Fibroblast of skin of left biceps (primary cell): ENCODE results near the gene ATL1.
"Not testable (repeated sequence)": the region's sequence is repeated elsewhere in the genome, so short reads cannot be mapped to it uniquely, and the experiment has no call there.

Source experiments
- DNase-seq, 2 experiments: peaks; one replicate each; pipeline ENCODE4 v3.0.0-alpha.2; 2013; ENCODE audit warnings: low read depth in 2 of 2

ATL1 gene

DNA sequence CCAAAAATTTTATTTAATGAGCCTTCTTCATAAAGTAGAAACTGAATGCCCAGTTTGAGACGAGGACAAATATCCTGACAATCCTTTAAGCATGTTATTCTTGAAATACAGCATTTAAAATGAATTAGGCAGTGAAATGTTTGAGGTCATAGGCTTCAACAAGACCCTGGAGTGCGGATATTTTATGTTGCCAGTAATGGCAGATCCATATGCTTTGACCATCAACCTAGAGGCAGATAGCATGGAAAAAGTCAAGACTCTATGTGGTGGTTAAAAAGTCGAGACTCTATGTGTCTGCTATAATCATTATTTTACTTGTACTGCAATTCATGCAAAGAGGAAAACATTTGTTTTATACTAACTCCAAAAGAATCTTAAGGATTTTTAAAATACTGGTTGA, 25.5 kb upstream of the ATL1 start:
- DNase-seq = no peak

DNA sequence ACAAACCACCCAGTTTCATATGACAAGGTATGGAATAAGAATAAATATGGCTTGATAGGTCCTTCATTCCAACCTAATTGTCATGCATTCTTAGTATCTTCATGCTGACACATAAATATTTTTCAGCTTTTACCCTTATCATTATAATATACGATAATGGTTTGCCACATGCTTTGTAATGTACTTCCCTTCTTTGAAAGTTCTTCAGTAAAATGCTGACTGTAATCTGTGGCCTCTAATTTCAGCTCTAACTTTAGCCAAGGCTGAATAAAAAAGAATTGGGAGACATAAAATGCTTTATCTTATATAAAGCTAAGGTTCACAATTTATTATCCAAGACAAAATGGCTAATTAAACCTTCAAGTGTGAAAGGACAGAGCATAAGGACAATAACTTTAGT, 24.9 kb upstream of the ATL1 start:
- DNase-seq = no peak

DNA sequence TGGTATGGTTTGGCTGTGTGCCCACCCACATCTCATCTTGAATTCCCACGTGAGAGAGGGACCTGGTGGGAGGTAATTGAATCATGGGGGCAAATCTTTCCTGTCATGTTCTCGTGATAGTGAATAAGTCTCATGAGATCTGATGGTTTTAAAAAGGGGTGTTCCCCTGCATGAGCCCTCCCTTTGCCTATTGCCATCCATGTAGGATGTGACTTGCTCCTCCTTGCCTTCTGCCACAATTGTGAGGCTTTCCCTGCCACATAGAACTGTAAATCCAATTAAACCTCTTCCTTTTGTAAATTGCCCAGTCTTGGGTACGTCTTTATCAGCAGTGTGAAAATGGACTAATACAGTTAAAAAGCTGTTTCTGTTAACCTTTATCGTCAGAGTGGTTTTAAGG, 21.9 kb upstream of the ATL1 start:
- not testable (repeated sequence) for DNase-seq

DNA sequence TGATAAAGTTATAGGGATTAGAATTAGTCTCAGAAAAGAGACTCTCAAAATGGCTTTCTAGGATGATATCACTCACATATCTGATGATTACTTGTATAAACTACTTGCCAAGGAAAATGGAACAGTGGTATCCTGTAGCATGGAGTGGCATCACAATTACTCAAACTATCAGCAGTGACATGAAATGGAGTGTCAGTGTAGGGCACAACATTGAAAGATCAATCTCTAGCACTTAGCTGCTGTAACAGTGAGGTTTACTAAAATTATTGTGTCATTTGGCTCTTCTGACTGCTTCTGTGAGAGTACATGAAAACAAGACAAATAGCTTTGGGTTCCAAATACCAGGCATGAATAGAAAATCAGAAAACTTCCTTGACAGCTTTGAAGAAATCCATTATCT, 20.9 kb upstream of the ATL1 start:
- no peak for DNase-seq

DNA sequence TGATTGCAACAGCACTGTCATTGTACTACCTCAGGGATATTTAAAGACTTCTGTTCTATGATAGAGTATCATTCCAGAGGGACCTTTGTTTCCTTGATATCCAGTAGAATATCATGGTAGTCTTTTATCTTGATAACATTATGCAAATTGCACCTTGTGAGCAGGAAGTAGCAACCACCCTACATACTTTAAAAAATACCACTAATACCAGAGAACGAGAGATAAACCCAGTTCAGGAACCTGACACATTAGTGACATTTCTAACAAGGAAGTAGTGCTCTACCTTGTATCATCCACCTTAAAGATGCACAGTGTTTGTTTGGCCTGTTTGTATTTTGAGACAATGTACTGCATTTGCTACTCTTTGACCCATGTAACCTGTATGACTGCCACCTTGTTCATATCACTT, 18.8 kb upstream of the ATL1 start:
- DNase-seq = no peak

DNA sequence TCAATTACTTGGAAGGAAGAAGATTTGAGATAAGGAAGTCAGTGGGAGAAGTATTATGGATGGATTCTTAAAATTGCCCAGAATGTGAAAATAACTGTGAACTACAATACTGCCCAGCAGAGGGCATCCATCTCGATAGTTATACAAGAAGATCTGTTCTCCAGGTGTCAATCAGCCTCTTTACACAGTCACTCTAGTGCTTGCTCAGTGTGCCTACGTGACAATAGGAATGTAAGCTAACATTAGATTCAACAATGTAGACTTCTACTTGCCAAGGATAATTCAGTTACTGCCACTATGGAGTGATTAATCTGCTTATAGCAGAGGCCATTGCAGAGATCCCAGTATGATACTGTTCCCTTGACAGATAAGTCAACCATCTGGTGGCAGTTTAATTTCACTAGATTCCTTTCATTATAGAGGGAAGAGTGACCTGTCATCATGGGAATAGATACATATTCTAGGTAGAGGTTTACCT, 17.0 kb upstream of the ATL1 start:
- DNase-seq = no peak

DNA sequence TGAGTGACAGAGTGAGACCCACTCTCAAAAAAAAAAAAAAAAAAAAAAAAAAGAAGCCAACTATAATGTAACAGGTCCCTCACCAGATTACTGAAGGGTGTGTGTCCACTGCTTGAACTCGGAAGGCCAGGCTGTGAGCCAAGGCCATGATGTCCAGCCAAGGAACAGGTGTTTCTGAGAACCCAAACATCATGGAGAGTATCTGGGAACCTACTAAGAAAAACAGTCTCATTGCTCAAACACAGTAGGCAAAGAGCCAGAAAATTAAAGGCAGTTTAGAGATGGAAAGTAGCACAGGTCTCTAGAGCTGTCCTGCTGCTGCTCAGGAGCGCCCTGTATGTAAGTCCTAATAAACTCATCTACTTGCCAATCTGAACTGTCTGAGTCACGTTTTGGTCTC, 15.0 kb upstream of the ATL1 start:
- no peak for DNase-seq

DNA sequence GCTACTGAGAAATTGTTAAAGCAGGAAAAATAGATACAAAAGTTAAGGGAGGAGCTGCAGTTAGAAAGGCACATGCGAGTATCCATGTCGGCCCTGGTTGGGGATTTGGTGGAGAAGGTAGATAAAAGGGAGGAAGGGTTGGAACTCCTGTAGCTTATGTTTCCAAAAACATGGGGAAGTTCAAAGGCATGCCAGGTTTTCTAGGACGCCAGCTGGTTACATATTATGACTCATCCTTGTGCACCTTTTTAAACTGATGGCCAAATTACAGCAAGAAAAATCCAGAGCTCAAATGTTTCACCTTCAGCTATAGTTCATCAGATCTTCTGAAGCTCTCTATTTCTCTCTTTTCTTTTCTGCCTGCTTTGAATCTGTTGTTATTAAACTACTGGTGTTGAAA, 14.3 kb upstream of the ATL1 start:
- no peak for DNase-seq

DNA sequence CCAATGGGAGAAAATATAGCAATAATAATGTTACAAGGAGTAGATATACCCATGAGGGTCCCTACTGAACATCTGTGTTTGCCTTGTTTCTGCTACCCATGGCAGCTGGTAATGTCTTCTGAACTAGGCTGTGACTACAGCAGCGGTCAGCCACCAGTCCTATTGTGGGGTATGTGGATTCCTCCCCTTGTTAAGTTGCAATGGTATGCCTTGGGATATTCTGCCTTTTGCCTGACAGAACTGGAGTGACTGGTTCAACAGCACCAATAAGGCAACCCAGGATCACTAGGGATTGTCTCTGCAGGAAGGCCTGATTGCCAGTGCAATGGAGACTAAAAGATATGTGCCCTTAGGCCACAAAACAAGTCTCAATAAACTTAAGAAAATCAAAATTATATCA, 9.7 kb upstream of the ATL1 start:
- DNase-seq = no peak

DNA sequence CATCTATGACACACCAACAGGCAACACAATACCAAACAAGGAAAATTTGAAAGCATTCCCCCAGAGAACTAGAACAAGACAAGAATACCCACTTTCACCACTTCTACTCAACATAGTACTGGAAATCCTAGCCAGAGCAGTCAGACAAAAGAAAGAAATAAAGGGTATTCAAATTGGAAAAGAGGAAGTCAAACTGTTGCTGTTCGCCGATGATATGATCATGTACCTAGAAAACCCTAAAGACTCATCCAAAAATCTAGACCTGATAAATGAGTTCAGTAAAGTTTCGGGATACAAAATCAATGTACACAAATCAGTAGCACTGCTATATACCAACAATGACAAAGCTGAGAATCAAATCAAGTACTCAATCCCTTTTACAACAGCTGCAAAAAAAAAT, 8.1 kb upstream of the ATL1 start:
- no peak for DNase-seq

DNA sequence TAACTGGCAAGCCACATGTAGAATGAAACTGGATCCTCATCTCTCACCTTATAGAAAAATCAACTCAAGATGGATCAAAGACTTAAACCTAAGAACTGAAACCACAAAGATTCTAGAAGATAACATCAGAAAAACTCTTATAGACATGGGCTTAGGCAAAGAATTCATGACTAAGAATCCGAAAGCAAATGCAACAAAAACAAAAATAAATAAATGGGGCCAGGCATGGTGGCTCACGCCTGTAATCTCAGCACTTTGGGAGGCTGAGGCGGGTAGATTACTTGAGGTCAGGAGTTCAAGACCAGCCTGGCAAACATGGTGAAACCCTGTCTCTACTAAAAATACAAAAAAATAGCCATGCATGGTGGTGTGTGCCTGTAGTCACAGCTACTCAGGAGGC, 7.1 kb upstream of the ATL1 start:
- DNase-seq = not testable (repeated sequence)

DNA sequence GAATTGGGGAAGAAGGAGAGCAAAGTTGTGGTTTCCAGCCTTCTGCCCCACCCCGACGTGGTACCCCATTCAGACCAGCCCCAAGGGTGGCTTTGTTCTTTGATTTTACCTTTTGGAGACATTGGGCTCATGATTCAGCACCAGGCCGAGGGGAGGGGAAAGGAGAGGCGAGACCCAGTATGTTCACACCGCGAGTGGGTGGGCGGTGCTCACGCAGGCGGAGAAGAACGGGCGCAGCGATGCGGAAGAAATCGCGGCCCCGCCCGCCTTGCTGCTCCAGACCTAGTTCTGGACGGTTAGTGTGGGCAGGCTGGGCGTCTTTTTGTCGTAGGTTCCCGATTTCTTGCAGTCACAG, 963 bp downstream of the ATL1 start:
- DNase-seq = peak; percentile 3 to 8

DNA sequence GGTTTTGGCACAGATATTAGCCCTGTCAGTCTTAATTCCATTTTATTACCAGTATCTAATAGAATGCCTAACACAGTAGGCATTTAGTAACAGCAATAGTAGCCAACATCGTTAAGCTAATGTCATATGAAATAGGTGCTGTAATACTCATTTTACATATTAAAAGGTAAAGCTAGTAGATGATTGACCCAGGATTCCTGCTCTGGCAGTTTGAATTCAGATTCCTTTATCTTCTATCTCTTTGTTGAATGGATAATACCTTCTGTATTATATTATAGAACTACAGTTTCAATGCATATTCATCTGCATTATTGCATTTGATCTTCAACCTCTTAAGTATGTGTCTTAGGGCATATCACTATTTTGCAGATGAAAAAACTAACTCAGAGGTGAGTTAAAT, 2.9 kb downstream of the ATL1 start:
- DNase-seq = no peak

DNA sequence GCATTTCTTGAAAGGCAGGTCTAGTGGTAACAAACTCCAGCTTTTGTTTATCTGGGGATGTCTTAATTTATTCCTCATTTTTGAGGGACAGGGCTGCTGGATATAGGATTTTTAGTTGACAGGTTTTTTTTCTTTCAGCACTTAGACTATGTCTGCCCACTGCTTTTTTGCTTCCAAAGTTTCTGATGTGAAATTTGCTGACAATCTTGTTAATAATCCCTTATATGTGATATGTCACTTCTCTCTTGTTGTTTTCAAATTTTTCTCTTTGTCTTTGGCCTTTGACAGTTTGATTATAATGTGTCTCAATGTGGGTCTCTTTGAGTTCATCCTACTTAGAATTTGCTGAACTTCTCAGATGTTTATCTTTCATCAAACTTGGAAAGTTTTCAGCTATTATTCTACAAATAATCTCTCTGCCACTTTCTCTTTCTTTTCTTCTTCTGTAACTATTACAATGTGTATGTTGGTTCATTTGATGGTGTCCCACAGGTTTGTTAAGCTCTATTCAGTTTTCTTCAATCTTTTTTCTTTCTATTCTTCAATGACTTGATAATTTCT, 9.8 kb downstream of the ATL1 start:
- no peak for DNase-seq

DNA sequence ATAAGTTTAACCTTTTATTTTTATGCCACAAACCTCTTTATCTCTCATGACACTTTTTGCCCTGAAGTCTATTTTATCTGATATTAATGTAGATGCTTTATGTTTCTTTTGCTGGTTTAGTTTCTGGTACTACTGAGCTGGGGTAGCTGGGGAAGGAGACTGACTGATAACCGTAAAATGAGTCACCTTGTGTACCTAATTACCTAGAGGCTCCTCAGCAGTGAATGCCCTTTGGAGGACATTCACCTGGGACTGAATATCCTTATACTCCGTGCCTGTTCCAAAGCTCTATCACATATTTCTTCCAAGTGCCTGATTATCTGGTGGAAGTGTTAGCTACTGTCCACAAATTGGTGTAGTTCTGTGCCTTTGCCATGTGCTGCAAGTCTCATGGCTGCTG, 13.9 kb downstream of the ATL1 start:
- no peak for DNase-seq

DNA sequence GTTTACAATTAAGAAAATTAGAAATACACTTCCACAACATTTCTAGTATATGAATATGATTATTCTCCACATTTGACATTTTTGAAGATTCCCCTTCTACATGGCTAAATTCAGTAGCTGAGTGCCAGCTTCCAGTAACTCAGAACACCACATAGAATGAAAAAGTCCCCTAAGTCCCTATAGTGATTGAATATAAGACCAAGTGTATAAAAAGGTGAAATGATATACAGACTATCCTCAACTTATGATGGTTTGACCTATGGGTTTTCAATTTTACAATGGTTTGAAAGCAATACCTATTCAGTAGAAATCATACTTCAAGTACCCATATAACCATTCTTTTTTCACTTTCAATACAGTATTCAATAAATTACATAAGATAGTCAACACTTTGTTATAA, 15.8 kb downstream of the ATL1 start:
- no peak for DNase-seq

DNA sequence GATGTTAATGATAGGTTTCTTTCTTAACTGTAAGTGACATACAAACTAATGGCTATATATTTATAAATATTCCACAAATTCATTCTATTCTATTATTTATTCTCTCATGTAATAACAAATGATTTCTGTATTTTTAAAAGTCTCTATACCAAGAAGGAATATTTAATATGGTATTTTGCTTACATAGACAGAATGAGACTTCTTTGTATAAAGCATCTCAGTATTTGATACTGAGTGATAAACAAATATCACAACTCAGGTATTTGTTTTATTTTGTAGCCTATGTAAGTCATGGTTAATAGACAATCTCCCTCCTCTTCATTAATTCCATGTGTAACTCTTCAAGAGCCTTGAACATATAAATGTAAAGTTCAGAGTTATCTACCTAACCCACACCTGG, 18.0 kb downstream of the ATL1 start:
- no peak for DNase-seq

DNA sequence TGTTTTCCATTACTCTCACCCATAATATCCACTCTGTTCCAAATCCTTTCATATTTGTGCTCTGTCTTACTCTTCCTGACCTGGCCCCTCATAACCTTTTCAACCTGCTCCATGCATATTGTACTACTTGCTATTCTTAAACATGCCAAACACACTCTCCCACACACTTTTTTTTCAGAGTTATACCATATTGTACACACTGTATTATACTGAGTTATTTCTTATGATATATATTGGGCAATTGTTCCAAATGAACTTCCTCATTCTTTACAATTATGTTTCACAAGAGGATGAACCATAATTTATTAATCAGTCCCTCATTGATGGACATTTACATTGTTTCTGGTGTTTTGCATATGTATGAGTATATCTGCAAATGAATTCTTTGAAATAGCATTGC, 18.5 kb downstream of the ATL1 start:
- no peak for DNase-seq

DNA sequence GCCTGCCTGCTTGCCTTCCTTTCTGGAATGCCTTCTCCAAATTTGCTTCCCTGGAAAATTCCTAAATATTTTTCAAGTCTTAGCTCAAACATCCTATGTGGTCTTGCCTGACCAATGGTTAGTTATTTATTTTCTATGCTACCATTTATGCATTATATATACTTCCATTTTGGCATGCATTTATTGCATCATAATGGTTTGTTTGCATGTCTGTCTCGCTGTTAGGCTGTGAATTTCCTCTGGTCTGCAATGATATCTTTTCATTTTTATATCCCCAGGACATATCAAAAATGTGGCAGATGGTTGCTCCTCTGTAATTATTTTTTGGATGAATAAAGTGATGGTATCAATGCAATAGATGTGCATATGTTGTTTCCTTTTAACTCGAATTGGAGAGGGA, 30.5 kb downstream of the ATL1 start:
- no peak for DNase-seq

DNA sequence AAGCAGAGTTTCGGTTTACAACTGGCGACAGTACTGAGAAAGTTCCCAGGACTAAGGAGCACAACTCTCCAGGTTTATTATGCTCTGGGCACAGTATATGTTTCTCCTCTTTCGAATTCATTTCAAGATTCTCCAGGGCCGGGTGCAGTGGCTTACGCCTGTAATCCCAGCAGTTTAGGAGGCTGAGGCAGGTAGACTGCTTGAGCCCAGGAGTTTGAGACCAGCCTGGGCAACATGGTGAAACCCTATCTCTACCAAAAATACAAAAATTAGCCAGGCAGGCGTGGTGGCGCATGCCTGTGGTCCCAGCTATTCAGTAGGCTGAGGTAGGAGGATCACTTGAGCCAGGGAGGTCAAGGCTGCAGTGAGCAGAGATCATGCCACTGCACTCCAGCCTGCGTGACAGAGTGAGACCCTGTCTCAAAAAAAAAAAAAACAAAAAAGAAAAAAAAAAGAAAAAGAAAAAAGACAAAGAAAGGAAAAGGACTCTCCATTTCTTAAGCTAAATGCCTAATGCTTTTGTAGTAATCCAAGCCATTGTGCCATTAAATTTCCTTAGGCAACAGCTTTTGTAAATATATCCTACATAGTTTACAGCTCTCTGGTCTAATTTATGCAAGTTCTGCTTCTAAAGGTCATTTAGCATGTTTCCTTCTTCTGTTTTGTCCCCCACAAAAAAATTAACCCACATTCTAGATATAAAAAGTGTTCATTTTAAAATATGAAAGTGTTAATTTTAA, 34.8 kb downstream of the ATL1 start:
- DNase-seq = no peak

DNA sequence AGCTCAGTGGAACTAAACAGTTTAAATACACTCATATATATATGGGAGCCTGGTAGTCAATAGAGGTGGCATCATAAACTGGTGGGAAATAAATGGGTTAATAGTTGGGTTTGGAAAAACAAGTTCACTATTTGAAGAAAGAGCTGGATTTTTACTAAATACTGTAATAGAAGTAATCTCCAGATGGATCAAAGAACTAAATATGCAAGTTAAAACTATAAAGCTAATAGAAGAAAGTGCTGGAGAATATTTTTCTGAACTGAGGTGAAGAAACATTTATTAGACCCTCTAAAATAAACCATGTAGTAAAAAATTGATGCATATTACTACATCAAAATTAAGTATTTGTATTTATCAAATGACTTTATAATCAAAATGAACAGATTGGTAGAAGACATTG, 38.8 kb downstream of the ATL1 start:
- DNase-seq = no peak

DNA sequence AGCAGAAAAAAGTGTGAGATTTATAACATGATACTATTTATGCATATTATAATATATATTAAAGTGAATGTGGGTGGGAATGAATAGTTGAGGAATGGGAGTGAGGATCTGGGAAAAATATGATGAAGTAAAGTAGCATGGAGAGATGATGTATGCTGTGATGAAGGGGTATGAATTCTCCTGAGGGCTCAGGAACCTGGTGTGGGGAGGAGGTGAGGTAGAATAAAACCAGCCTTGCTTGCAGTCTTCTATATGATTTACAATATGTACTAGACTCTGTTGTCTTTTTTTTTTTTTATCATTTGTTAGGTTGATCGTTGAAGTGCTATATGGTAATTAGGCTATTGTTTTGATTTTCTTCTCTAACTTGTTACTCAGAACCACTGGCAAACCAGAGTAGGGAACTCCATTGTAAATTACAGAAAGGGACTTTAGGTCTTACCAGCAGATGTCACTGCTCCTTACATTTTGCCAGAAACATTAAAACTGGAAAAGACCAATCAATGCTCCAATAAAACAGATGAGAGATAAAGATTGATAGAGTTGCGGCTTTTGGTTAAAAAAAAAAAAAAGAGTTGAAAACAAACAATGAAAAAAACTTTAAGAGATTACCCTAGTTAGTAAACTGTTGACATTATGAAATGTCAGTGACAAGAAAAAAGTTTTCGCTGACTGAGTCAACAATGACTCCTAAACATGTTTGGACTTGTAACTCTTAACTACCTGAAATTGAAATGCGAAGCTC, 39.9 kb downstream of the ATL1 start:
- no peak for DNase-seq

DNA sequence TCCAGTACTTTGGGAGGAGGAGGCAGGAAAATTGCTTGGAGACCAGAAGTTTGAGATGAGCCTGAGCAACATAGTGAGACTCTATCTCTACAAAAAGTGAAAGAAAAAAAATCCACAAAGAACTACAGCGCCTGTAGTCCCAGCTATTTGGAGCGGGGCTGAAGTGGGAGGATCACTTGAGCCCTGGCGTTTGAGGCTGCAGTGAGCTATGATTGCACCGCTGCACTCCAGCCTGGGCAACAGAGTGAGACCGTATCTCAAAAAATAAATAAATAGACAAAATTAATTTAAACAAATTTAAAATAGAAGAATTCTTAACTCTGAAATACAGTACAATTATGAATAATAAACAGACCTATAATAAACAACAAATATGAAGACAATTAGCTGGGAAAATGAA, 40.9 kb downstream of the ATL1 start:
- DNase-seq = no peak
